Measurements from ENCODE around the gene EMILIN1. TPM values are rescaled to one million over a fixed set of nuclear protein-coding genes. Genes with fewer than 3 reads are reported as not detected.
"Not testable (repeated sequence)": the region's sequence is repeated elsewhere in the genome, so short reads cannot be mapped to it uniquely, and the experiment has no call there.

Gene EMILIN1
- total RNA-seq, 6 experiments from 2014 or later = 7.2 to 26.1 (median 21.0) TPM

DNA sequence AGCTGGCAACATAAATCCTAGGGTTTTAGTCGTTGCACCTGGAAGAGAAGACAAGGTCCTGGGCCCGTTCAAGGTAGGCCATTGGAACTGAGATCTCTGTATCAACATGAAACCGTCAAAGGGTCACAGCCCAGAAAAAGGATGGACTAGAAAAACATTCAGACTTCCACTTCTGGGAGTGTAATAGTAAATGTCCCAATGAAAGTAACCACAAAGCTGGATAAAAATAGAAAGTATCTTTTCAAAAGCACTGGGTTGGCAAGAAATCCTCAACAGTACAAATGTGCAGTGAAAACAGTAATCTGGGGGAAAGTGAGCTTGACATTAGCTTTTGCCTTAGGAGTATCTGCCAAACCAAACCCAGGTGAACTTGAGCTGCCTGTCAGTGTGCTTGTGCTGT is 27.6 kb downstream of the EMILIN1 start:
- no peaks in the 10 kb centered on the region for H3K27me3 ChIP-seq
- WGBS (ENCODE audit: insufficient coverage, low coverage, low lambda C conversion rate, missing lambda C conversion rate) = 30% methylated on average over 3 of the region's 3 CpGs
- TF ChIP-seq CTCF (IDR thresholded peaks at IDR 0.05) (no peak), POLR2A (IDR thresholded peaks at IDR 0.05) (no peak)
- no peaks in the 10 kb centered on the region for H3K36me3 ChIP-seq
- H3K4me1 ChIP-seq = no peaks in the 10 kb centered on the region
- intact Hi-C loops (cut with DNase I) = no loop called here
- ATAC-seq (no peak), DNase-seq (no peak)
- H3K4me3 ChIP-seq = no peak overlapping the region
- no peaks in the 10 kb centered on the region for H3K9me3 ChIP-seq
- no peak overlapping the region for H3K27ac ChIP-seq

DNA sequence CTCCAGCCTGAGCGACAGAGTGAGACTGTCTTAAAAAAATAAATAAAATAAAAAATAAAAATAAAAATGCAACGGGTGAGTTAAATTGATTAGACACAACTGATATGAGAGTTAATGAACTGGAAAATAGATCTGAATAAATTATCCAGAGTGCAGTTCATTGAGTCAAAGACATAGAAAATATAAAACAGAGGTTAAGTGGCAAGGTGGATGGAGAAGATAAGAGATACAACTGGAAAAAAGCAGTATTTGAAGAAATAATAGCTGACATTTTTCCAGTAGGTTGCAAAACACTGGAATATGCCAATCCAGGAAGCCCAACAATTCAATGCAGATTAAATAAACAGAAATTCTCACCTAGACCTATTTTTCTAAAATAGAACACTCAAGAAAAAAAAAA is 29.8 kb downstream of the EMILIN1 start:
- ATAC-seq (no peak), DNase-seq (no peak)
- WGBS (ENCODE audit: insufficient coverage, low coverage, low lambda C conversion rate, missing lambda C conversion rate) = 62% methylated on average over 2 of the region's 2 CpGs
- H3K4me3 ChIP-seq = no peak overlapping the region
- H3K36me3 ChIP-seq = no peaks in the 10 kb centered on the region
- no peaks in the 10 kb centered on the region for H3K27me3 ChIP-seq
- TF ChIP-seq POLR2A (IDR thresholded peaks at IDR 0.05) (no peak), CTCF (IDR thresholded peaks at IDR 0.05) (no peak)
- H3K4me1 ChIP-seq = no peaks in the 10 kb centered on the region
- H3K9me3 ChIP-seq = no peaks in the 10 kb centered on the region
- H3K27ac ChIP-seq = no peak overlapping the region
- intact Hi-C loops (cut with DNase I) = no loop called here

GRCh38 chr2:27109083-27109482 is 30.7 kb downstream of the EMILIN1 start:
- no peaks in the 10 kb centered on the region for H3K4me1 ChIP-seq
- TF ChIP-seq POLR2A (IDR thresholded peaks at IDR 0.05) (no peak), CTCF (IDR thresholded peaks at IDR 0.05) (no peak)
- H3K36me3 ChIP-seq = no peaks in the 10 kb centered on the region
- H3K27me3 ChIP-seq = no peaks in the 10 kb centered on the region
- H3K27ac ChIP-seq = no peak overlapping the region
- no peak for ATAC-seq
- intact Hi-C loops (cut with DNase I) = no loop called here
- WGBS (ENCODE audit: insufficient coverage, low coverage, low lambda C conversion rate, missing lambda C conversion rate) = 90% methylated on average over 2 of the region's 3 CpGs
- H3K9me3 ChIP-seq = no peaks in the 10 kb centered on the region
- DNase-seq = no peak
- no peak overlapping the region for H3K4me3 ChIP-seq

DNA sequence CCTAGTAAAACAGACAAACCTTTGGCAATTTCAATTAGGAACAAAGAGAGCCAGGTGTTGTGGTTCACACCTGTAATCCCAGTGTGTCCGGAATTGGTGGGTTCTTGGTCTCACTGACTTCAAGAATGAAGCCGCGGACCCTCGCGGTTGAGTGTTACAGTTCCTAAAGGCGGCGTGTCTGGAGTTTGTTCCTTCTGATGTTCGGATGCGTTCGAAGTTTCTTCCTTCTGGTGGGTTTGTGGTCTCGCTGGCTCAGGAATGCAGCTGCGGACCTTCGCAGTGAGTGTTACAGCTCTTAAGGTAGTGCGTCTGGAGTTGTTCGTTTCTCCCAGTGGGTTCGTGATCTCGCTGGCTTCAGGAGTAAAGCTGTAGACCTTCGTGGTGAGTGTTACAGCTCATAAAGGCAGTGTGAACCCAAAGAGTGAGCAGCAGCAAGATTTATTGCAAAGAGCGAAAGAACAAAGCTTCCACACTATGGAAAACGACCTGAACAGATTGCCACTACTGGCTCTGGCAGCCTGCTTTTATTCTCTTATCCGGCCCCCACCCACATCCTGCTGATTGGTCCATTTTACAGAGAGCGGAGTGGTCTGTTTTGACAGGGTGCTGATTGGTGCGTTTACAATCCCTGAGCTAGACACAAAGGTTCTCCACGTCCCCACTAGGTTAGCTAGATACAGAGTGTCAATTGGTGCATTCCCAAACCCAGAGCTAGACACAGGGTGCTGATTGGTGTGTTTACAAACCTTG is 32.4 kb downstream of the EMILIN1 start:
- H3K9me3 ChIP-seq; H3K4me1 ChIP-seq; H3K4me3 ChIP-seq; H3K27ac ChIP-seq; intact Hi-C loops (cut with DNase I); DNase-seq; H3K36me3 ChIP-seq; ATAC-seq; H3K27me3 ChIP-seq: not testable (repeated sequence)
- 85% methylated on average over 18 of the region's 24 CpGs for WGBS (ENCODE audit: insufficient coverage, low coverage, low lambda C conversion rate, missing lambda C conversion rate)

- H3K27me3 ChIP-seq; H3K4me1 ChIP-seq; H3K36me3 ChIP-seq; H3K9me3 ChIP-seq; DNase-seq; ATAC-seq; H3K4me3 ChIP-seq; H3K27ac ChIP-seq; intact Hi-C loops (cut with DNase I): not testable (repeated sequence)
- 80% methylated on average over 2 of the region's 49 CpGs for WGBS (ENCODE audit: insufficient coverage, low coverage, low lambda C conversion rate, missing lambda C conversion rate)
Measured at GRCh38 chr2:27111392-27112078, 33.1 kb downstream of the EMILIN1 start.

Measured in right lobe of liver (tissue), 6 donors.